Stimulated activated CD8-positive, alpha-beta memory T cell treated with anti-CD3 and anti-CD28 coated beads, Interleukin-12 subunit alpha, Interleukin-12 subunit beta, amount 100 ng/mL, for 1 hour (primary cell): ENCODE measurements around the gene TLR5.
"Not testable (repeated sequence)": the region's sequence is repeated elsewhere in the genome, so short reads cannot be mapped to it uniquely, and the experiment has no call there.

Source experiments
- DNase-seq: peaks from one replicate; pipeline ENCODE4 v3.0.0-alpha.2; 2020; ENCODE audit warnings: low read depth

Gene TLR5, protein sequence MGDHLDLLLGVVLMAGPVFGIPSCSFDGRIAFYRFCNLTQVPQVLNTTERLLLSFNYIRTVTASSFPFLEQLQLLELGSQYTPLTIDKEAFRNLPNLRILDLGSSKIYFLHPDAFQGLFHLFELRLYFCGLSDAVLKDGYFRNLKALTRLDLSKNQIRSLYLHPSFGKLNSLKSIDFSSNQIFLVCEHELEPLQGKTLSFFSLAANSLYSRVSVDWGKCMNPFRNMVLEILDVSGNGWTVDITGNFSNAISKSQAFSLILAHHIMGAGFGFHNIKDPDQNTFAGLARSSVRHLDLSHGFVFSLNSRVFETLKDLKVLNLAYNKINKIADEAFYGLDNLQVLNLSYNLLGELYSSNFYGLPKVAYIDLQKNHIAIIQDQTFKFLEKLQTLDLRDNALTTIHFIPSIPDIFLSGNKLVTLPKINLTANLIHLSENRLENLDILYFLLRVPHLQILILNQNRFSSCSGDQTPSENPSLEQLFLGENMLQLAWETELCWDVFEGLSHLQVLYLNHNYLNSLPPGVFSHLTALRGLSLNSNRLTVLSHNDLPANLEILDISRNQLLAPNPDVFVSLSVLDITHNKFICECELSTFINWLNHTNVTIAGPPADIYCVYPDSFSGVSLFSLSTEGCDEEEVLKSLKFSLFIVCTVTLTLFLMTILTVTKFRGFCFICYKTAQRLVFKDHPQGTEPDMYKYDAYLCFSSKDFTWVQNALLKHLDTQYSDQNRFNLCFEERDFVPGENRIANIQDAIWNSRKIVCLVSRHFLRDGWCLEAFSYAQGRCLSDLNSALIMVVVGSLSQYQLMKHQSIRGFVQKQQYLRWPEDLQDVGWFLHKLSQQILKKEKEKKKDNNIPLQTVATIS

DNA sequence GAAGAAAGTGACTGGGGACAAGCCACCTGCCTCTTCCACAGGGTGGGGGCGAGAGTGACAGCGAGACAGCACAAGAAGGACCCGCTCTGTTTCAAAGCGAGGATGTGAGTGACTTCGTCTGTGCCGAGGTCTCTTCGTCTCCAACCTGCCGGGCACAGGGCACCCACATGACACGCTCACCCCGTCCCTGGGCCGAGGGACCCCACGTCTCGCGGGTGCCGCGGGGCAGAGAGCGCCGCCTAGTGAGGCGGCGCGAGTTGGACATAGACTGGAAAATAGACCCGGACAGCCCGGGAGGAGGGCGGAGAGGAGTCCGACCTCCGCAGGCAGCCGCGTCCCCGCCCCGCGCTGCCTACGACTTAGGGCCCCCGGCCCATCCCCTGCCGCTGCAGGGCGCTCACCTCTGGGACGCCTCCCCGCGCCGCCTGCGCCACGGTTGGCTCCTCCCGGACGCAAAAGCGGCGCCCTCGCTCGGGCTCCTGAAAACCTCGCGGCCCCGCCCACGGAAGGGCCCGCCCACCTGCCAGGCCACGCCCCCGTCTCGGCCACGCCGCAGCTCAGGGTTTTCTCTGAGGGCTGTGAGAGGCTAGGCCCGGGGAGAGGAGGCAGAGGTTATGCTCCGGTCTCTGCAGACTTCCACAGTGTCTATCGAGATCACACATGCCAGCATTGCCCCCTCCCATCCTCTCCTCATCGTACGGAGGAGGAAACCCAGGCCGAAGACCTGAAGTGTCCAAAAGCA, at the start of gene TLR5:
TLR5 (minus strand) TSS at position 454 of the 742 bp plus-strand sequence. CDS start 30,217 bp downstream, outside the sequence.
- peak; percentile 79 for DNase-seq

DNA sequence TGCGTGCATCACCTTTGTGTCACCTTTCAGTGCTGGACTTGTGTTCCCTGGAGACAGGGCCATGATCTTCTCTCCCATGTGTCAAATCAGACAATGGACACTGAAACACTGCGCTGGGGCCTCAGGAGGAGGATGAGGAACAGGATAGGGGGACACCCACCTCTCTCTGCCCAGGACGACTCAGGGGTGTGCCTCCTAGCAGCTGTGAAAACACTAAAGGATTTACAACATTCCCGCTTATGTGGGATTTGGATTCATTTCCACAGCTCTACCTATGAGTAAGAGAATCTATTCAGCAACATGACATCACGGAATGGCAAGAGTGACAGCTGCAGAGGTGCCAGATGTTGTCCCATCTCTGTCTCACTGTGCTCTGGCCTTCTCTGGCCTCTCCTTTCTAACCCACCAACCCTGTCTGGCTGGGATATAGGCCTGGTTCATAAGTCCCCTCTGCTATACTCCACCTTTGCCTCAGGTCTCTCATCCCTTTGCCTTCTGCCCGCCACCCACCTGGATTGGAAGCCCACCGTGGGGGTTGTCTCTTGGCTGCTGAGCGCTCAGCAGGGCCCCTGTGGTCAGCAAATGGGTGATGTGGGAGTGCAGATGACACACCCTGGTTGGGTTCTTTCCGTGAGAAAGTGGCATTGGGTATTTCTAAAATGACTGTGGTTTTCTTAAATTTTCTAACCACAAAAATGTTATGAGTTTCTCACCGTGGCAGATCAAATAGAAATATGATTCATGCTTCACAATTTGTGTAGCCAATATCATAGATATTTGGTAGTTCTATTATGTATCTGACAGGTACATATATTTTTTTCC, 47.1 kb upstream of the TLR5 start:
- peak; percentile 42 for DNase-seq

DNA sequence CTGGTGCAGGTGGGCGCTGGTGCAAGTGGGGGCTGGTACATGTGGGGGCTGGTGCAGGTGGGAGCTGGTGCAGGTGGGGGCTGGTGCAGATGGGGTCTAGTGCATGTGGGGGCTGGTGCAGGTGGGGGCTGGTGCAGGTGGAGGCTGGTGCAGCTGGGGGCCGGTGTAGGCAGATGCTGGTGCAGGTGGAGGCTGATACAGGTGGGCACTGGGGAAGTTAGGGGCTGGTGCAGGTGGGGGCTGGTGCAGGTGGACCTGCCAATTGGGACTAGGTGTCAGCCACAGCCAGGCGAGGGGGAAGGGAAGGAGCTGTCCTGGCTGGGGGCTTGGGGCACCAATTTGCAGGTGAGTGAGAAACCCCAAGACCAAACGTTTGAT, 46.5 kb upstream of the TLR5 start:
- DNase-seq: no peak

DNA sequence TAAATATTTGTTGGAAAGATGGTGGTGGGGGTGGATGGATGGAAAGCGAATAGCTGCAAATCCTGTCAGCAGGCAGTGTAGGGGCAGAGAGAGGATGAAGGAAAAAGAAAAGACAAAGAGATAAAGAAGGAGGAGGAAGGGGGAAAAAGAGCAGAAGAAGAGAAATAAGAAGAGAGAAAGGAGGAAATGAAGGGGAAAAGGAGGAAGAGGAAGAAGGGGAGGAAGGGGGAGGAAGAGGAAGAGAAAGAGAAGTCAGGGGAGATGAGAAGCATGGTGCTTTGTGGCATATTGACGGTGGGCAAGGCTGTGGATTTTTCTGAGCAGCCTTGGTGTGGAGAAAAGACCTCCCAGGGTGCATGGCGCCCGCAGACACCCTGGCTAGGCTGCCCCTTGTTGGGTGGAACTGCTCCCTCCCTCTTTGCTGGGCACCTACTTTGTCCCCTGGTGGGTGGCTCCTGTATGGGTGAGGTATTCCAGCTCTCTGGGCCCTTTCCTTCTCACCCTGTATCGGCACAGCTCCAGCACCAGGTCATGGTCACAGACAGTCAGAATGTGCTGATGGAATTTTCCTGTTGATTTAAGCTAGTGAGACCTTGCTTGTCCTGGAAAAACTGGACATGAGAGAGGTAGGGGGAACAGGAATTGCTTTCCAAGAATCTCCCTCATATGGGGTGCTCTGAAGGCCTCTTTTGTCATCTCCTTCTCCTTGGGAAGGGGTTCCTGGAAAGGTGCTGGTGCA, 45.7 kb upstream of the TLR5 start:
- DNase-seq: no peak

DNA sequence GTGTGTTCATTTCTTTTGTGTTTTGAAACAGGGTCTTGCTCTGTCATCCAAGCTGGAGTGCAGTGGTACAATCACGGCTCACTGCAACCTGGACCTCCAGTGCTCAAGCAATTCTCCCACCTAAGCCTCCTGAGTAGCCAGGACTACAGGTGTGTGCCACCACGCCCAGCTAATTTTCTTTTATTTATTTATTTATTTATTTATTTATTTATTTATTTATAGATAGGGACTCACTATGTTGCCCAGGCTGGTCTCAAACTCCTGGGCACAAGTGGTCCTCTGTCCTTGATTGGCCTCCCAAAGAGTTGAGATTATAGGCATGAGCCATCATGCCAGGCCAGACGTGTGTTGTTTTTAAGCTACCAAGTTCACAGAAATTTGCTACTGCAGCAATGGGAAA, 43.8 kb upstream of the TLR5 start:
- DNase-seq: no peak

DNA sequence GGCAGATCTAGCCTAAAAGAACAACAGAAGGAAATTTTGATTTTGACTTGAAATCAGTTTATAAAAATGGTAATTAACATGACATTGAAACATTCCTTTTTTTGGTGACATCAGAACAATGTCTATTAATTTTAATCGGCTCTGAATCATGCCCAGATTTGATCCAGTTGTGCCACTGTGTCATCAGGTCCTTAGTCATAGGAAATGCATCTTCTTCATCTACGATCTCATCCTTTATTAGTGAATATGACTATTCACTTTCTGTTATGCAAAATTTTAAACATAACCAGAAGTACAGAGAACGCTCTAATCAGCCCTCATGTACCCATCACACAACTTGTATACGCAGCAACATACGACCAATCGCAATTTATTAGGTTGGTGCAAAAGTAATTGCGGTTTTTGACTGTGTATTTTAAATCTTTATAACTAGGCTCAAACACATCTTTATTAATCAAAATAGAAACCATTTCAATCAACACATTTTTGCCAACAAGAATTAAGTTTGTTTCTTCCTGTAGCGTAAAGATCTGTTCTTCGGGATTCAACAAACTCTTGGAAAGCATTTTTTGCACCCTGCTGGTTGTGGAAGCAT, 40.3 kb upstream of the TLR5 start:
- DNase-seq: no peak

DNA sequence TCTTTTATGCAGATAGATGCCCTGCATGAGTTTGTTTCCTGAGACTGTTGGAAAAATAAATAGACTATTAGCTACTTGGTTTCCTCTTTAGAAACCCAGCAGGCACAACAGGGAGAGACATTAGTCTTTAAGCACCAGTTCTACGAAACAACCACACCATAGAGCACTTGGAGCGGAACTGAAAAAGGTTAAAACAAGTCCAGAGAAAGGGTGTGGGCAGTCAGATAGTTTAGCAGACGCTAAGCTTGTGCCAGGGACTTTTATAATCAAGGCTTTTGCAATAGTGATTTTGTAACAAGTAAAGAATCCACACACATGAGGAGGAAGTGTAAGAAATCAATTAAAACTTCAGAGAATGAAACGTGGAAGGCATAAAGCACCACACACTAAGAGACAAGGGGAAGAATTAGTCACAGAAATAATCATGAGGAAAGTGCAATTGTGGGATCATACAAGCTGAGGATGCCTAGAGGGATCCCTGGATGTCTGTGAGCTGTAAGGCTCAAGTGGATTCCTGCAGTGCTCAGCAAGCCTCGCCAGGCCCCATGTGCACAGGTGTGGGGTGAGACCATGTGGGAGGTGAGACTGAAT, 37.8 kb upstream of the TLR5 start:
- DNase-seq: no peak

DNA sequence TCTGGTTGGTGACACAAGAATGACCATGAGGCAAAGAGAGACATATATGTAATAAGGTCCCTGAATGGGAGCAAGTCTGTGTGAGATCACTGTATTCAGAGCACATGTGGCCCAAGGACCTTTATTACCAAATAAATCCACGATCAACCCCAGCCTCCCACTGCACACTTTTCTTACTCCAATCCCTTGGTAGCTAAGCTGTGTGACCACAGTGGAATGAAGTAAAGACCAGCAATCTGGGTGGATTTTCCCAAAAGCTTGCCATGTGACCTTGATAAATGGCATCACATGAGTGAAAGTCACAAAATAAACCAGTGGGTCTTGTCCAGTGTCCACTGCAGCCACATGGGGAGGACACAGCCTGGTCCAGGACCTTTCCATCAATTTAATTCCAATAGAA, 36.7 kb upstream of the TLR5 start:
- DNase-seq: no peak

DNA sequence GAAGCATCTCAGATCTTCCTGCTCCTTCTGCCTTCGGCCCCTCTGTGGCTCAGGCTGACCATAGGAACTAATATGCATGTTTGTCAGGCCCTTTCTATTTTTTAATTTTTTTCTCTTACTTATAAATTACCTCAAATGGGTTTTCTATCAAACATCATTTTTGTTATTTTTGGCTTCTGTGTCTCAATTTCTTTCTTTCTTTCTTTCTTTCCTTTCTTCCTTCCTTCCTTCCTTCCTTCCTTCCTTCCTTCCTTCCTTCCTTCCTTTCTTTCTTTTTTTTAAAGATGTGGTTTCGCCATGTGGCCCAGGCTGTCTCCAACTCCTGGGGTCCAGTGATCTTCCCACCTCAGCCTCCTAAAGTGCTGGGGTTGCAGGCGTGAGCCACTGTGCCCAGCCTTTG, 36.2 kb upstream of the TLR5 start:
- no peak for DNase-seq

DNA sequence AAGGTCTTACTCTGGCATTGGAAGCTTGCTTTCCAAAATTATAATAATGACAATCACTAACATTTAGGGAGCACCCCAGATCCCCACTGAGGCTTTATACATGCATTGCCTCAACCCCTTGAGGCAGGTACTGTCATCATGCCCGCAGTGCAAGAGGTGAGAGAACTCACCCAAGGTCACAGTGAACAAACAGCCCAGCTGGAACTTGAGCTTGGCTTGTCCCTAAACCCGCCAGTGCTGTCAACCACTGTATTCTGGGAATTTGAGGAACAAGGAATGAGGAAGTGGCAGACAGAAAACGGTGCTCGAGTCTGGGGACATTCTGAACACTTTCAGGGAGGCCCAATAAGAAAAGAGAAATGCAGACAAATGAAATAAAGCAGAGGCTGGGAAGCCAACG, 34.6 kb upstream of the TLR5 start:
- DNase-seq: no peak

DNA sequence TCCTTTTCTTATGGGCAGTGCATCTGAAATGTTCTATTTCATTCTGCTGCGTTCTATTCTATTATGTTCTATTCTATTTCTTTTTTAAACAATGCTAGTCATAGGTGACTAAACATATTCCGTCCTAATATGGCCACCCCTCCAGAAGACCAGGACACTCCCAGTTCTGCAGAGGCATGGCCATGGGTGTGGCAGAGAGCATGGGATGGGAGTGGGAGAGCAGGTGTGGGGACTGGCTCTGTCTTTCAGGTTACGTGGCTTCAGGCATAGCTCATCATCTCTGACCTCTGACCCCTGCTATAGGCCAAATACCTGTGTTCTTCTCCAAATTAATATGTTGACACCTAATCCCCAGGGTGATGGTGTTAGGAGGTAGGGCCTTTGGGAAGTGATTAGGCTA, 33.4 kb upstream of the TLR5 start:
- DNase-seq: no peak

DNA sequence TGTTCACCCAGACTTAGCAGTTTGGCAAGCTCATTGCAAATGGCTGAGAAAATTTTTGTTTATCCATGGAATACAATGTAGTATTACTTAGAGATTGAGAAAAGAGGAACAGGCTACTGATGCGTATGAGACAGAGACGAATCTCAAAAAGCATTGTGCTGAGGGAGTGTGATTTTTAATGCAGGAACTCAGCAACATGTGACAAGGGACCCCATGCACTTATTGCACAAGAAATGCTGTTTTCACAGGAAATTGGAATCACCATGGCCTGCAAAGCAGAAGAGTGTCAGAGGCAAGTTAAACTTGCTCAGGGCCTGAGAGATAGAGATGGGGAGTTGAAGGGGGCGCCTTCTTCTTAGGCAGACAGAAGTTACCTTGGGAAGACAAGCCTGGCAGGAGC, 32.6 kb upstream of the TLR5 start:
- DNase-seq: no peak

DNA sequence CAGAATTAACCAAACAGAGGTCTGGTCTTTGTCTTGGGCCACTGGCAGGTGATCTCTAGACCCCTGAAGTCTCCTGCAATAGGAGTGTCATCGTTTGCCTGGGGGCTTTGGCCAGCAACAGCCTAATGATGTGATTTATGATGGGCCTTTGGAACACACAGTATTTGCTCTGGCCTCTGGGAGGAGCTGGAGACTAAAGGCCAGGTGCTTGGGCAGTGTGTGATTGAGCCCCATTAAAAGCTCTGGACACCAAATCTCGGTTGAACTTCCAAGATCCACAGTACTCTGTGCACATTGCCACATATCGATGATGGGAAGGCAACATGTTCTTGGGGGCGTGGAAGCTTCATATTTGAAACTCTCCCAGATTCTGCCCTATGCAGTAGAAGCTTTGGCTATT, 32.0 kb upstream of the TLR5 start:
- DNase-seq: no peak

DNA sequence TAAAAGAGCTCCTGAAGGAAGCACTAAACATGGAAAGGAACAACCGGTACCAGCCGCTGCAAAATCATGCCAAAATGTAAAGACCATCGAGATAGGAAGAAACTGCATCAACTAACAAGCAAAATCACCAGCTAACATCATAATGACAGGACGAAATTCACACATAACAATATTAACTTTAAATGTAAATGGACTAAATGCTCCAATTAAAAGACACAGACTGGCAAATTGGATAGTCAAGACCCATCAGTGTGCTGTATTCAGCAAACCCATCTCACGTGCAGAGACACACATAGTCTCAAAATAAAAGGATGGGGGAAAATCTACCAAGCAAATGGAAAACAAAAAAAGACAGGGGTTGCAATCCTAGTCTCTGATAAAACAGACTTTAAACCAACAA, 26.4 kb upstream of the TLR5 start:
- not testable (repeated sequence) for DNase-seq

DNA sequence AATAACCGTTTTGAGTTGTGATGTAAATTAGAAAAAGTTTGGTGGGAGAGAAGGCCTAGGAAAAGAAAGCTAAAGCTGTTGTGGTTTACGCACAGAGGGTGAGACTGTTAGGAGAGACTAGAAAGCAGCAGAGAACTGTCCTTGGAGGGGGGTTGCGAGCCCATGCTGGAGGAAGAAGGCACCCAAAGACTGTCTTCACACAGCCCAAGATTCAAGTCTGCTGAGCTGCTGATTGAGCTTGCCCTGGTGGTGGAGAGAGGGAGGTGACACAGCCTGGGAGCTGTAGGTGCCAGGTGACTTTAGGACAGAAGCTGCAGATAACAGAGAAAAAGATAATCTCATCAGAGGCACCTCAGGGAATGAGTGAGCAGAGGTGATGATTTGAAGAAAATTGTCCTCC, 18.3 kb upstream of the TLR5 start:
- no peak for DNase-seq

DNA sequence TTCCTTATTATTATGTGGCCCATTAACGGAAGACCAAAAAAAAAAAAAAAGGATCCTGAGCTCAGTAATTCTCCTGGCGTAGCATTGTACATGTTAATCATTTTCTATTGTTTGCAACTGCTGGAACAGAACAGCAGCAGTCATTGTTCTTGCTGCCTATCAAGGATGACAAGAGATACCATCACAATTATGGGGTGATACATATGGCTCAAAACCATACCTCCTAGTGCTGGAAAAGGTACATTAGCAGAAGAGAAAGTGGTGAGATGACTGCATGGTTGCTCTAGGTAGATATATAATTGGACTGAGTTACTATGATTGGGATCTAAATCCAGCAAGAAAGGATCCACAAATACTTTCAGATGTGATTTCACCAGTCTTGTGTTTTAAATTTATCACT, 13.3 kb upstream of the TLR5 start:
- DNase-seq: no peak

DNA sequence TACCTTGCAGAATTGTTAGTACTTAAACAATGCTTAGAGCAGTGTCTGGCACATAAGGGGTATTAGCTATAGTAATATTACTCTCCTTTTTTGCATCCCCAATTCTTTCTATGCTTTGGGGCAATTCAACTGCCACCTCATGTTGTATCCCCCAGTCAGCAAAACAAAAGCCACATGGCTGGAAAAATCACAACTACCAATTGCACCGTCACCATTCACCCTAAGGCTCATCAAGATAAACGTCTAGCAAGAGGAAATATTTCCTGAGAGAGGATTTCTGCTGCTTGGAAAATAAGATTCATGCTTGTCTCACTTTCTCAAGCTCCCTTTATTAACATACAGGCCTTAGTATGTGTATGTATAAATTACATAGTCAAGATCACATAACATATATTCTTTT, 12.1 kb upstream of the TLR5 start:
- no peak for DNase-seq

DNA sequence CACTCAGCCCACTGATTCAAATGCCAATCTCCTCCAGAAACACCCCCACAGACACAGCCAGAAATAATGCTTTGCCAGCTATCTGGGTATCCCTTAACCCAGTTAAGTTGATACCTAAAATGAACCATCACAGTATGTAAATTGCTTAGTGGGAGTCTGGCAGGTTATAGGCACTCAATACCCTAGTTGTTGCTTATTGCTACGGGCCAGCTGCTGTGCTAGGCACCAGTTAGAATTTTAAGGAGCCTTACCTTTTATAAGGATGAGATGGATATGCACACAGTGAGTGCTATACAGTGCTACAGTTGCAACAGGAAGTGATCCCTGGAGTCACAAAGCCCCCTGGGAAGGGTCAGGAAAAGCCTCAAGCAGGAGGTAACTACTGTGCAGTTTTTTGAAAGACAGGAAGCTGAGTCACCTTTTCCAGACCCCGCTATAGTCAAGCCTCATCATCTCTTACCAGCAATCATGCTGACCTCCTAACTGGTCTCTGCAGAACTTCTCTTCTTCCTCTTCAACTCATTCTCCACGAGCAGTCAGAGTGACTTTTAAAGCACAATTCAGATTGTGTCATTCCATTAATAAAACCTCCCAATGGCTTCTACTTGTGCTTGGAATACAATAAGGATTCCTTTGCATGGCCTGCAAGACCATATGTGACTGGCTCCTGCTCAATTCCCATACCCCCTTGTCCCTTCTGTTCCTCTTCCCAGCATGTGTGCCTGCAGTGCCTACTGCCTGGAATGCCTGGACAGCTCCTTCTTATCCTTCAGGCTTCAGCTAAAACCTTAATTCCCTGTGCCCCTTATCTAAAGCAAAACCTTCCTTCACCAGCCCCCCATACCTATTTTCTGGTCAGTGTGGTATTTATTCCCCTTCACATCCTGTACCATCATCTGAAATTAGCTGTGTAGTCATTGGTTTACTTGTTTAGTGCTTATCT, 10.4 kb upstream of the TLR5 start:
- DNase-seq: no peak

DNA sequence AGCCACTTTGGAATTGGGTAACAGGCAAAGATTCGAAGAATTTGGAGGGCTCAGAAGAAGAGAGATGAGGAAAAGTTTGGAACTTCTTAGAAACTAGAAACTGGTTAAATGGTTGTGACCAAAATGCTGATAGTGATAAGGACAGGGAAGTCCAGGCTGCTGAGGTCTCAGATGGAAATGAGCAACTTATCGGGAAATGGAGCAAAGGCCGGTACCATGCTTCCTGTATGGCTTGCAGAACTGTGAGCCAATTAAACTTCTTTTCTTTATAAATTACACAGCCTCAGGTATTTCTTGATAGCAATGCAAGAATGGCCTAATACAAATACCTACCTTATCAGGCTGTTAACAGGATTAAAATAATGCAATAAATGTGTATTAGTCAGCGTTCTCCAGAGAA, 9.4 kb upstream of the TLR5 start:
- no peak for DNase-seq
